H1 (cell line): ENCODE measurements around the gene ADCY5. TPM values are rescaled to one million over a fixed set of nuclear protein-coding genes. Genes with fewer than 3 reads are reported as not detected.

Source experiments
- CTCF ChIA-PET: fragments of 300-600 bp; sonication (Branson Sonifier 250); formaldehyde crosslinking; loops from one replicate; lab custom pipeline; 2021; ENCODE audit not compliant: partially characterized antibody; lab: Charles Lee
- POLR2A ChIA-PET: fragments of 300-600 bp; sonication (Branson Sonifier 250); formaldehyde crosslinking; loops from one replicate; lab custom pipeline; 2021; ENCODE audit warnings: inconsistent platforms; ENCODE audit not compliant: partially characterized antibody; lab: Charles Lee
- DNase-seq, 2 experiments: peaks; one replicate each; pipeline versions ENCODE4 v3.0.0 to v3.0.0-alpha.2; 2010 to 2022; ENCODE audit warnings: low spot score in 2 of 2, low read depth in 1 of 2, mixed read lengths in 1 of 2
- FAIRE-seq: peaks from 2 replicates; lab custom pipeline; 2011; peaks lifted over from hg19 to GRCh38; lab: Jason Lieb, UNC
- H2AFZ ChIP-seq: 2 replicates; pipeline ENCODE4 v1.8.1; 2012; ENCODE audit warnings: low read length, inconsistent platforms
- H2AK5ac ChIP-seq: 2 replicates; pipeline ENCODE4 v1.6.1; 2013; ENCODE audit warnings: low read depth, low read length
- H2BK120ac ChIP-seq: replicated peaks from 2 replicates; pipeline ENCODE3; 2013; ENCODE audit warnings: low read depth, low read length, inconsistent platforms
- H2BK12ac ChIP-seq: 2 replicates; pipeline ENCODE4 v1.6.1; 2013; ENCODE audit warnings: low read depth, low read length
- H2BK15ac ChIP-seq: 2 replicates; pipeline ENCODE4 v1.6.1; 2013; ENCODE audit warnings: low read length
- H2BK20ac ChIP-seq: 2 replicates; pipeline ENCODE4 v1.6.1; 2013; ENCODE audit warnings: low read length
- H2BK5ac ChIP-seq: 2 replicates; pipeline ENCODE4 v1.6.1; 2013; ENCODE audit warnings: low read depth, low read length
- H3K14ac ChIP-seq: 2 replicates; pipeline ENCODE4 v1.6.1; 2013; ENCODE audit warnings: inconsistent platforms; ENCODE audit not compliant: insufficient read length
- H3K18ac ChIP-seq: 2 replicates; pipeline ENCODE4 v1.6.1; 2013; ENCODE audit warnings: low read length; ENCODE audit errors: extremely low read depth
- H3K23ac ChIP-seq: 2 replicates; pipeline ENCODE4 v1.6.1; 2013; ENCODE audit warnings: inconsistent platforms; ENCODE audit not compliant: insufficient read length
- H3K23me2 ChIP-seq: 2 replicates; pipeline ENCODE4 v1.6.1; 2013; ENCODE audit warnings: low read depth, low read length
- H3K27ac ChIP-seq: 2 replicates; pipeline ENCODE4 v1.6.1; 2011; ENCODE audit warnings: low read depth, low read length, inconsistent platforms
- H3K27me3 ChIP-seq, 4 experiments: replicated peaks in 1 of 4; 1 replicate in 1 of 4; 2 replicates in 3 of 4; pipeline versions ENCODE4 v1.6.1 to v1.8.1; 2011 to 2013; ENCODE audit warnings: low read length in 3 of 4, mild to moderate bottlenecking in 3 of 4, inconsistent platforms in 2 of 4, mixed read lengths in 2 of 4, moderate library complexity in 1 of 4; ENCODE audit not compliant: control insufficient read depth in 3 of 4, insufficient read depth in 3 of 4; ENCODE audit errors: extremely low read depth in 1 of 4
- H3K36me3 ChIP-seq, 4 experiments: 2 replicates each; pipeline versions ENCODE4 v1.6.1 to v1.8.1; 2011 to 2013; ENCODE audit warnings: mild to moderate bottlenecking in 4 of 4, low read length in 3 of 4, moderate library complexity in 2 of 4, control low read depth in 1 of 4, inconsistent platforms in 1 of 4; ENCODE audit not compliant: insufficient read depth in 4 of 4, control insufficient read depth in 2 of 4
- H3K4ac ChIP-seq: replicated peaks from 2 replicates; pipeline ENCODE3; 2013; ENCODE audit warnings: low read length, low read depth, mixed read lengths, inconsistent platforms; ENCODE audit not compliant: insufficient read length
- H3K4me1 ChIP-seq, 4 experiments: replicated peaks in 1 of 4; 1 replicate in 1 of 4; 2 replicates in 3 of 4; pipeline versions ENCODE4 v1.6.1 to v1.8.1; 2011 to 2013; ENCODE audit warnings: low read length in 3 of 4, inconsistent platforms in 2 of 4, mixed read lengths in 1 of 4; ENCODE audit not compliant: insufficient read depth in 4 of 4, control insufficient read depth in 3 of 4
- H3K4me2 ChIP-seq, 2 experiments: 2 replicates each; pipeline versions ENCODE4 v1.6.1 to v1.8.1; 2011 to 2013; ENCODE audit warnings: low read depth in 2 of 2, low read length in 2 of 2, control low read depth in 1 of 2, inconsistent platforms in 1 of 2, mild to moderate bottlenecking in 1 of 2; ENCODE audit not compliant: insufficient read depth in 1 of 2
- H3K4me3 ChIP-seq, 4 experiments: fragments of 200-600, 300-600 bp in 1 of 4; sonication (generic), shearing (Covaris generic), sonication (Bioruptor Twin) in 1 of 4; 2 replicates each; pipeline versions ENCODE4 v1.5.1 to v1.8.1; 2011 to 2016; ENCODE audit warnings: low read length in 4 of 4, low read depth in 3 of 4, control low read depth in 2 of 4, inconsistent platforms in 2 of 4, mild to moderate bottlenecking in 2 of 4, mixed read lengths in 1 of 4, moderate library complexity in 1 of 4; ENCODE audit not compliant: insufficient read depth in 2 of 4; ENCODE audit errors: extremely low read depth in 1 of 4
- H3K56ac ChIP-seq: replicated peaks from 2 replicates; pipeline ENCODE3; 2013; ENCODE audit warnings: low read depth, mild to moderate bottlenecking, mixed read lengths, low read length, inconsistent platforms; ENCODE audit not compliant: insufficient read length
- H3K79me1 ChIP-seq: 2 replicates; pipeline ENCODE4 v1.6.1; 2013; ENCODE audit warnings: low read depth, low read length, control low read depth
- H3K79me2 ChIP-seq, 2 experiments: 2 replicates each; pipeline versions ENCODE4 v1.6.1 to v1.8.1; 2012 to 2013; ENCODE audit warnings: low read length in 2 of 2, mild to moderate bottlenecking in 2 of 2, inconsistent platforms in 1 of 2; ENCODE audit not compliant: insufficient read depth in 2 of 2, control insufficient read depth in 1 of 2
- H3K9ac ChIP-seq, 4 experiments: replicated peaks in 1 of 4; 1 replicate in 1 of 4; 2 replicates in 3 of 4; pipeline versions ENCODE4 v1.6.1 to v1.8.1; 2011 to 2013; ENCODE audit warnings: low read depth in 3 of 4, low read length in 3 of 4, control low read depth in 2 of 4, mild to moderate bottlenecking in 2 of 4, moderate library complexity in 2 of 4, inconsistent platforms in 1 of 4; ENCODE audit errors: extremely low read depth in 1 of 4
- H3K9me3 ChIP-seq, 2 experiments: 2 replicates each; pipeline versions ENCODE4 v1.6.1 to v1.8.1; 2012 to 2013; ENCODE audit warnings: mild to moderate bottlenecking in 2 of 2, moderate library complexity in 2 of 2, control low read depth in 1 of 2, inconsistent platforms in 1 of 2, low read depth in 1 of 2, low read length in 1 of 2, mixed read lengths in 1 of 2; ENCODE audit not compliant: insufficient read depth in 2 of 2
- H4K20me1 ChIP-seq, 2 experiments: replicated peaks in 1 of 2; 2 replicates each; pipeline versions ENCODE3 to v1.8.1; 2011 to 2013; ENCODE audit warnings: inconsistent platforms in 2 of 2, low read length in 2 of 2, mild to moderate bottlenecking in 1 of 2; ENCODE audit not compliant: insufficient read depth in 2 of 2, control insufficient read depth in 1 of 2
- H4K5ac ChIP-seq: 2 replicates; pipeline ENCODE4 v1.6.1; 2013; ENCODE audit warnings: low read length, low read depth, mixed read lengths, inconsistent platforms; ENCODE audit not compliant: insufficient read length
- H4K8ac ChIP-seq: 2 replicates; pipeline ENCODE4 v1.8.0; 2013; ENCODE audit warnings: mild to moderate bottlenecking, moderate library complexity, low read length, inconsistent platforms; ENCODE audit not compliant: insufficient read depth; ENCODE audit errors: extremely low read depth
- H4K91ac ChIP-seq: replicated peaks from 2 replicates; pipeline ENCODE3; 2013; ENCODE audit warnings: low read length, mixed read lengths, inconsistent platforms; ENCODE audit not compliant: insufficient read length
- CBX5 ChIP-seq: fragments of 300-800, 300-1000 bp; sonication (generic); IDR thresholded peaks from 2 replicates; pipeline ENCODE4 v1.7.1; 2016; ENCODE audit warnings: antibody characterized with exemption, low read length, low read depth
- CHD2 ChIP-seq: IDR thresholded peaks from 2 replicates; pipeline ENCODE4 v1.6.1; 2012; ENCODE audit warnings: low read length, improper control_type of control experiment
- JUND ChIP-seq: IDR thresholded peaks from 2 replicates; pipeline ENCODE4 v1.6.1; 2011; ENCODE audit warnings: mild to moderate bottlenecking, improper control_type of control experiment, low read length
- KDM5A ChIP-seq: fragments of 200-600 bp; IDR thresholded peaks from 2 replicates; pipeline ENCODE4 v1.7.1; 2012; ENCODE audit warnings: mild to moderate bottlenecking, low read length, inconsistent platforms, mixed read lengths
- MAFK ChIP-seq: IDR thresholded peaks from 2 replicates; pipeline ENCODE4 v1.6.1; 2012; ENCODE audit warnings: low read depth, mild to moderate bottlenecking, improper control_type of control experiment, low read length
- SIN3A ChIP-seq, 2 experiments: IDR thresholded peaks in 1 of 2; conservative IDR thresholded peaks in 1 of 2; 2 replicates each; pipeline ENCODE4 v1.6.1; 2011 to 2012; ENCODE audit warnings: low read length in 2 of 2, improper control_type of control experiment in 1 of 2, low read depth in 1 of 2, mild to moderate bottlenecking in 1 of 2
- SP4 ChIP-seq: IDR thresholded peaks from 2 replicates; pipeline ENCODE4 v1.6.1; 2012; ENCODE audit warnings: low read length, inconsistent platforms
- TAF1 ChIP-seq: IDR thresholded peaks from 2 replicates; pipeline ENCODE4 v1.6.1; 2011; ENCODE audit warnings: mild to moderate bottlenecking, low read depth, low read length
- TAF7 ChIP-seq: optimal IDR thresholded peaks from 2 replicates; pipeline ENCODE3; 2011; ENCODE audit warnings: low read depth, mild to moderate bottlenecking, inconsistent platforms, low read length, moderate library complexity, borderline replicate concordance
- WGBS, 2 experiments: shearing (Covaris generic) in 1 of 2; methylation state at CpG; one replicate each; pipeline versions ENCODE4 v1.1.6 to v1.1.7; 2013 to 2015; ENCODE audit warnings: low lambda C conversion rate in 2 of 2, mixed read lengths in 2 of 2, inconsistent platforms in 1 of 2, low coverage in 1 of 2, missing lambda C conversion rate in 1 of 2; ENCODE audit not compliant: insufficient replicate concordance in 2 of 2, insufficient coverage in 1 of 2, insufficient read length in 1 of 2; ENCODE audit errors: extremely low coverage in 1 of 2, missing lambda C conversion rate in 1 of 2; 5-methylcytosine and 5-hydroxymethylcytosine counted together
- polyA plus RNA-seq, 7 experiments: library from polyadenylated mRNA; depleted of rRNA in 3 of 7; stranded (reverse) in 5 of 7; unstranded in 2 of 7; fragments of >200 nt in 5 of 7; fragments of 200-250 nt in 2 of 7; gene quantifications; 1 replicate in 5 of 7; 2 replicates in 1 of 7; 4 replicates in 1 of 7; pipeline versions ENCODE4 v1.2.1 to v1.2.3, GENCODE V29; 2011 to 2013; ENCODE audit warnings: missing spikeins in 2 of 7, mixed read lengths in 2 of 7
- total RNA-seq: library from RNA; stranded (reverse); fragmentation: NEBNext Ultra II Directional; extraction: Animal tissue kit (Norgen Biotek cat#: 25700); gene quantifications from 2 replicates; pipeline ENCODE4 v1.2.1, GENCODE V29; 2021
- TF ChIP-seq, protein P1 (sequence below), 3 experiments: IDR thresholded peaks; 1 replicate in 2 of 3; 2 replicates in 1 of 3; pipeline versions ENCODE4 v1.5.1 to v1.6.1; 2011; ENCODE audit warnings: low read length in 3 of 3, mild to moderate bottlenecking in 3 of 3, inconsistent platforms in 2 of 3, low read depth in 1 of 3, moderate library complexity in 1 of 3; ENCODE audit not compliant: insufficient read depth in 1 of 3; ENCODE audit errors: control extremely low read depth in 1 of 3
- TF ChIP-seq, protein P2 (sequence below): IDR thresholded peaks from 2 replicates; pipeline ENCODE4 v1.6.1; 2012; ENCODE audit warnings: inconsistent platforms

ADCY5 gene
- total and polyA plus RNA-seq, 2 of the 8 experiments (the other 6 are each of a cell fraction or from before 2014, with no cell fraction given): 18.9 to 40.8 TPM

DNA sequence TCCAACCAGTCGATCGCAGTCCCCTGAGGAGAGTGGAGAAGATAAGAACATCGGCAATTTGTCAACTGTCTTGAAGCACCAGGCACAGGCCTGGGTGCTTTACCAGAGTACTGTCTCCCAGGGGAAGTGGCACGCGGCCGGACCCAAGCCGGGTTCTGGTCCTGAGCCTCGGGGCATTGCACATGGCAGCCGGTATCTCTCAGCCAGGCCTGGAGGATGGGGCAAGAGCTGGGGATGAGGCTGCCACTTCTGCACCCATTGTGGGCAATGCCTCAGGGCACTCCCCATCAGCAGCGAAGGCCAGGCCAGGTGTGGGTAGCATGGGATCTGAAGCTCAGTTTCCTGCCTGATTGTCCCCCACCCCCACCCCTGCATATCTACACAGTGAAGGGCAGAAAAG, 77.5 kb downstream of the ADCY5 start:
- CTCF ChIA-PET: interaction anchor here (1.1 to 8.2 kb wide), 8 partner anchors 10 to 119 kb away, joined by 3 to 49 read pairs (median 4); partner anchors contain the start of gene ADCY5
- POLR2A ChIA-PET: interaction anchor here (1.2 kb wide), 1 partner anchor 9 kb away, joined by 3 read pairs; no protein-coding TSS in a partner anchor
- Histone ChIP-seq H3K4me2 (no peak overlapping the region), H3K79me1 (no peaks in the 10 kb centered on the region), H3K14ac (no peak overlapping the region), H4K5ac (no peak overlapping the region), H2BK20ac (no peak overlapping the region), H3K56ac (no peak overlapping the region), H3K9me3 (0 out of 4 replicates have a peak, but pooled peaks cover 0 to 6% of the 10 kb centered on the region in 2 experiments), H3K4me3 (no peak overlapping the region), H3K18ac (no peak overlapping the region), H3K36me3 (no peaks in the 10 kb centered on the region), H2BK5ac (no peak overlapping the region), H3K23ac (no peak overlapping the region), H4K8ac (no peak overlapping the region), H2AFZ (no peak overlapping the region), H2BK15ac (no peak overlapping the region), H3K4me1 (peaks cover 0 to 6% (median 0%) of the 10 kb centered on the region in 4 experiments; a peak in 1 of 7 replicates), H4K91ac (no peak overlapping the region), H2BK12ac (no peak overlapping the region), H3K27ac (no peak overlapping the region), H3K4ac (no peak overlapping the region), H3K27me3 (peaks cover 0 to 2% (median 0%) of the 10 kb centered on the region in 4 experiments; a peak in 1 of 7 replicates), H2AK5ac (no peak overlapping the region), H3K23me2 (no peaks in the 10 kb centered on the region), H3K9ac (no peak overlapping the region), H2BK120ac (no peak overlapping the region), H4K20me1 (no peaks in the 10 kb centered on the region), H3K79me2 (no peaks in the 10 kb centered on the region)
- FAIRE-seq (no peak), DNase-seq (no peak)
- WGBS, 2 experiments: 96% methylated on average over 10 of the region's 10 CpGs; no CpG with 5 or more reads in 1 of the 2 experiments
- TF ChIP-seq SP4 (no peak), TAF7 (no peak), KDM5A (no peak), SIN3A (conservative IDR thresholded peaks at IDR 0.05 in 1 of 2, IDR thresholded peaks at IDR 0.05 in 1 of 2; ENCODE audit: low read depth in 1 of 2, low read length in 2 of 2) (no peak), CHD2 (no peak), CBX5 (no peak), MAFK (no peak), TAF1 (no peak), JUND (no peak)
- TF ChIP-seq, protein P1, sequence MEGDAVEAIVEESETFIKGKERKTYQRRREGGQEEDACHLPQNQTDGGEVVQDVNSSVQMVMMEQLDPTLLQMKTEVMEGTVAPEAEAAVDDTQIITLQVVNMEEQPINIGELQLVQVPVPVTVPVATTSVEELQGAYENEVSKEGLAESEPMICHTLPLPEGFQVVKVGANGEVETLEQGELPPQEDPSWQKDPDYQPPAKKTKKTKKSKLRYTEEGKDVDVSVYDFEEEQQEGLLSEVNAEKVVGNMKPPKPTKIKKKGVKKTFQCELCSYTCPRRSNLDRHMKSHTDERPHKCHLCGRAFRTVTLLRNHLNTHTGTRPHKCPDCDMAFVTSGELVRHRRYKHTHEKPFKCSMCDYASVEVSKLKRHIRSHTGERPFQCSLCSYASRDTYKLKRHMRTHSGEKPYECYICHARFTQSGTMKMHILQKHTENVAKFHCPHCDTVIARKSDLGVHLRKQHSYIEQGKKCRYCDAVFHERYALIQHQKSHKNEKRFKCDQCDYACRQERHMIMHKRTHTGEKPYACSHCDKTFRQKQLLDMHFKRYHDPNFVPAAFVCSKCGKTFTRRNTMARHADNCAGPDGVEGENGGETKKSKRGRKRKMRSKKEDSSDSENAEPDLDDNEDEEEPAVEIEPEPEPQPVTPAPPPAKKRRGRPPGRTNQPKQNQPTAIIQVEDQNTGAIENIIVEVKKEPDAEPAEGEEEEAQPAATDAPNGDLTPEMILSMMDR (IDR thresholded peaks at IDR 0.05; ENCODE audit: control extremely low read depth in 1 of 3, insufficient read depth in 1 of 3, low read depth in 1 of 3, low read length in 3 of 3): no peak
- TF ChIP-seq, protein P2, sequence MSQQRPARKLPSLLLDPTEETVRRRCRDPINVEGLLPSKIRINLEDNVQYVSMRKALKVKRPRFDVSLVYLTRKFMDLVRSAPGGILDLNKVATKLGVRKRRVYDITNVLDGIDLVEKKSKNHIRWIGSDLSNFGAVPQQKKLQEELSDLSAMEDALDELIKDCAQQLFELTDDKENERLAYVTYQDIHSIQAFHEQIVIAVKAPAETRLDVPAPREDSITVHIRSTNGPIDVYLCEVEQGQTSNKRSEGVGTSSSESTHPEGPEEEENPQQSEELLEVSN: no peak
